Stimulated activated naive CD8-positive, alpha-beta T cell treated with anti-CD3 and anti-CD28 coated beads, Interleukin-15, amount 100 ng/mL, for 72 hours (primary cell): ENCODE results near the gene RAB11FIP4.
"Not testable (repeated sequence)": the region's sequence is repeated elsewhere in the genome, so short reads cannot be mapped to it uniquely, and the experiment has no call there.

Experiments
- ATAC-seq: fragments of 150-1000 bp; cut with Tn5 transposase; 2 replicates; pipeline ENCODE4 v1.10.0; 2021; ENCODE audit warnings: mild to moderate bottlenecking, moderate library complexity
- DNase-seq, 2 donors: peaks; one replicate each; pipeline ENCODE4 v3.0.0; 2021 to 2022
- H3K27ac Mint-ChIP-seq, 2 donors: one replicate each; pipeline ENCODE4 v1.8.0; 2022; ENCODE audit warnings: mild to moderate bottlenecking in 2 of 2, mixed read lengths in 2 of 2, moderate library complexity in 2 of 2
- H3K27me3 Mint-ChIP-seq: one replicate; pipeline ENCODE4 v1.8.0; 2022; ENCODE audit warnings: mixed read lengths
- H3K4me1 Mint-ChIP-seq: one replicate; pipeline ENCODE4 v1.8.0; 2022; ENCODE audit warnings: mild to moderate bottlenecking, mixed read lengths
- H3K4me3 Mint-ChIP-seq, 2 donors: one replicate each; pipeline ENCODE4 v1.8.0; 2022; ENCODE audit warnings: mild to moderate bottlenecking in 2 of 2, mixed read lengths in 2 of 2, moderate library complexity in 1 of 2
- H3K9me3 Mint-ChIP-seq, 2 donors: one replicate each; pipeline ENCODE4 v1.8.0; 2022; ENCODE audit warnings: mixed read lengths in 2 of 2

The RAB11FIP4 gene

DNA sequence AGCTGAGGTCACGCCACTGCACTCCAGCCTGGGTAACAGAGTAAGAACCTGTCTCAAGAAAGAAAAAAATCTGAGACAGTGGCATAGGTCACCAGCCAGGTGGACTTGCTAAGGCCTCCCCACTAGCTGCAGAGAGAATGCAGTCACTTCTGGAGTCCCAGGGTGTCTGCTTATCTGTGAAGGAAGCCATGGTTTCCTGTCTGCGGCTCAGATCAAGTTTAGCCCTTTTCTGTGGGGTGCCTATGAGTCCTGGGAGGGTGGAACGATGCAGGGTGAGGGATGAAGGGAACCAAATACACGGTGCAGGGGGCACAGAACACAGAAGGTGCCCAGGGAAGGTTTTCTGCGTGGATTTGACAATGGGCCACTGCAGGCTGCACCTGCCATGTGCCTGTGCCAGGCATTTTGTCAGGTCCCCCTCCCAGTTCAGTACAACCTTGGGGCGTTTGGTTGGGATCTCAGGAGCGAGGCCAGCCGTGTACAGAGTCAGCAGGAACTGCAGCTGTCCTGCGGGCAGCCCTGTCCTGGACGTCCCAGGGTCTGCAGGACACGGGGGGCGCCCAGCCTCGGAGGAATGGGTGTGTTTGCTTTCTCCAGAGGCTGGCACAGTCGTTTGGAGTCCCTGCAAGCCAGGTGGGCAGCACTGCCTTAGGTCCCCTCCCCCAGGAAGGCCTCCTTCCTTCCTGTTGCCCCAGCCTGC, 41.8 kb downstream of the RAB11FIP4 start:
- H3K4me3 Mint-ChIP-seq, result peak overlapping the region; percentile 8 to 18
- peaks cover 47% of the 10 kb centered on the region for H3K27me3 Mint-ChIP-seq
- H3K9me3 Mint-ChIP-seq, result no peaks in the 10 kb centered on the region
- DNase-seq (no peak), ATAC-seq (peak; percentile 74)
- H3K4me1 Mint-ChIP-seq, result peaks cover 29% of the 10 kb centered on the region
- H3K27ac Mint-ChIP-seq, result no peak overlapping the region

DNA sequence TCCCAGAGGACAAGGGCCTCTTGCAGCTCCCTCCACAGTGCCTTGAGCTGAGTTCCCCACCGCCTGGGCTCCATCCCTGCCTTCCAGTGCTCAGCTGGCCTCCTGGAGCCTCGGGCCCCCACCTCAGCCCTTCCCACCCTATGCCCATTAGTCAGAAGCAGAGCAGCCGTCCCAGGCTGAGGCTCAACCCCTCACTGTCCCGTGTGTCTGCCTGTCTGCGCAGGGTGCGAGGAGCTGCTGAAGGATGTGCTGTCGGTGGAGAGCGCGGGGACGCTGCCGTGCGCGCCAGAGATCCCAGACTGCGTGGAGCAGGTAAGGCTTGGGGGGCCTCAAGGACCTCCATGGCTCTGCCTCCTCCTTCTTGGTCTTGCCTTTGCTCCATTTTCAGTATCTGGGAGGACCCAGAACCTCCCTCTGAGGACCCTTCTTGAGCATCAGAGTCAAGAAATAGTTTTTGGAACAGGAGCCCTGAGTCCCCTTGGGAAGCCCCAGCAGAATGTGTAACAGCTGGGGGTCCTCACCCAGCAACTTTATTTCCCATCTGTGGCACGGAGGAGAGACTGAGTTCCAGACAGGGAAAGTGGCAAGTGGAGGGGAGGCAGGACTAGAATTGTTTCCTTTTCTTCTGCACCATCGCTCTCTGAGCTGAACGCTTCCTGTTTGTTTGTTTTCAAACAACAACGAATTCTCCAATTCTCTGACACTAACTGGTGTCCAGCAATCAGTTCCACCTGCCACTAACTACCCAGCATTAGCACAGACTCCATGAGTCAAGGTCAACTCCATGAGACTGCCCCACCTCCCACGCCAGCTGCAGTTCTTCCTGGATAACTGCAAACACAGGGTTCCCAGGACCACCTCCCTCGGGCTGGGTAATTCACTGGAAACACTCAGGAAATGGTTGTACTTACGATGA, 42.6 kb downstream of the RAB11FIP4 start:
- no peak for ATAC-seq

GRCh38 chr17:31434727-31435050, 43.2 kb downstream of the RAB11FIP4 start:
- H3K27ac Mint-ChIP-seq, result no peak overlapping the region
- H3K4me3 Mint-ChIP-seq, result no peak overlapping the region
- ATAC-seq (no peak), DNase-seq (no peak)
- peaks cover 29% of the 10 kb centered on the region for H3K4me1 Mint-ChIP-seq
- no peaks in the 10 kb centered on the region for H3K9me3 Mint-ChIP-seq
- H3K27me3 Mint-ChIP-seq, result peaks cover 46% of the 10 kb centered on the region

More for the DNA sequence above, 42.6 kb downstream of the RAB11FIP4 start:
- H3K4me1 Mint-ChIP-seq, result peaks cover 29% of the 10 kb centered on the region
- no peak overlapping the region for H3K4me3 Mint-ChIP-seq
- no peak for DNase-seq
- H3K27ac Mint-ChIP-seq, result peak overlapping the region in 1 of 2 donors; percentile 37
- no peaks in the 10 kb centered on the region for H3K9me3 Mint-ChIP-seq
- peaks cover 47% of the 10 kb centered on the region for H3K27me3 Mint-ChIP-seq

DNA sequence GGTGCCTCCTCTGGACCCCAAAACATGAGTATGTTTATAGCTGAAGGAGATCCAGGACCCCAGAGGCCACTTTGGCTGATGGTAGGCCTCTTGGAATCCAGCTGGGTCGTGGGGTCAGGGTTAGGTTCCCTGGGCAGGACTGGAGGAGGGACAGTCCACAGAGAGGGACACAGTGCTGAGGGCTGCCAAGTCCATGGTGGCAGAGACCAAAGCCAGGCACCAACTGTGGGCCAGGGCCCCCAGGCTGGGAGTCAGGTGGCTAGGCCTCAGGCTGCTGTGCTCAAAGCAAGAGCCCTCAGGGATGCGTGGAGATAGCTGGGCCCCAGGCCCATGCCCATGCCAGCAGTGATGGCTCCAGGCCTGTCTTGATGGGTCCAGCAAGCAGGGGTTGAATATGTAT, 44.1 kb downstream of the RAB11FIP4 start:
- no peaks in the 10 kb centered on the region for H3K9me3 Mint-ChIP-seq
- H3K27ac Mint-ChIP-seq, result no peak overlapping the region
- H3K27me3 Mint-ChIP-seq, result peaks cover 37% of the 10 kb centered on the region

DNA sequence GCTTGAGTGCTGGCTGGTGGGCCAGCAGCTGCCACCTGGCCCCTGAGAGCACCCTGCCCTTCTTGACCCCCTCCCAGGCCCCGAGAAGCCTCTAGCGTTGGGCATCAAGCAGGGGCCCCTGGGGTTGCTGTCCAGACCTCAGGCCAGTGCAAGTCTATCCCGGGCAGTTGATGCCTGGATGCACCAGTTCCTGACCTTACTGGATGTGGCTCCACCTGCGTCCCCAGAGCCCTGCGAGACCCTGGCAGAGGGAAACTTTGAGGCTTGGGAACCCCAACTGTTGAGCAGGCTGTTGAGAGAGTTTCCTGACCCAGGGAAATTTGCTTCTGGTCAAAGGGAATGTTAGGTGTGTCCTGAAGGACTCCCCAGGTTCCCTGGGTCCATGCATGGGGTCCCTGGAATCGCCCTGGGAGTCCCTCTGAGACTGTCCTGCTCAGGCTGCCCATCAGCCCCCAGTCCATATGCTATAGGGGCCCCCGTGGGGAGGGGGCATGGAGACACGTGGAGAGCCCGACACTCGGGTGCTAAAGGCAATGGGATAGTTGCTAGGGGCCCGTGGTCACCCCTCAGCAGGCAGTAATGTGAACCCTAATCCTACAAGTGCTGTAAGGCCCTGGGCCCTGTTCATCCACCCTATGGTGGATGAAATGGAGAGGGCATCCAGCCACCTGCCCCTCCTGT, 46.4 kb downstream of the RAB11FIP4 start:
- DNase-seq (no peak), ATAC-seq (no peak)
- Mint-ChIP-seq H3K9me3 (no peaks in the 10 kb centered on the region), H3K4me1 (peaks cover 22% of the 10 kb centered on the region), H3K27ac (no peak overlapping the region), H3K4me3 (no peak overlapping the region), H3K27me3 (peaks cover 20% of the 10 kb centered on the region)

More for the DNA sequence above, 44.1 kb downstream of the RAB11FIP4 start:
- DNase-seq, result no peak
- Mint-ChIP-seq H3K4me3 (no peak overlapping the region), H3K4me1 (peaks cover 29% of the 10 kb centered on the region)
- no peak for ATAC-seq

GRCh38 chr17:31439716-31440115, 48.2 kb downstream of the RAB11FIP4 start:
- H3K27me3 Mint-ChIP-seq, result peaks cover 2% of the 10 kb centered on the region
- peaks cover 7% of the 10 kb centered on the region for H3K4me1 Mint-ChIP-seq
- ATAC-seq, result no peak
- H3K27ac Mint-ChIP-seq, result no peak overlapping the region
- no peaks in the 10 kb centered on the region for H3K9me3 Mint-ChIP-seq
- H3K4me3 Mint-ChIP-seq, result no peak overlapping the region
- no peak for DNase-seq

- DNase-seq (no peak), ATAC-seq (no peak)
- H3K9me3 Mint-ChIP-seq, result no peaks in the 10 kb centered on the region
- peaks cover 3% of the 10 kb centered on the region for H3K4me1 Mint-ChIP-seq
- no peak overlapping the region for H3K27ac Mint-ChIP-seq
- no peak overlapping the region for H3K4me3 Mint-ChIP-seq
- no peaks in the 10 kb centered on the region for H3K27me3 Mint-ChIP-seq
Measured at GRCh38 chr17:31442276-31442675, 50.8 kb downstream of the RAB11FIP4 start.

DNA sequence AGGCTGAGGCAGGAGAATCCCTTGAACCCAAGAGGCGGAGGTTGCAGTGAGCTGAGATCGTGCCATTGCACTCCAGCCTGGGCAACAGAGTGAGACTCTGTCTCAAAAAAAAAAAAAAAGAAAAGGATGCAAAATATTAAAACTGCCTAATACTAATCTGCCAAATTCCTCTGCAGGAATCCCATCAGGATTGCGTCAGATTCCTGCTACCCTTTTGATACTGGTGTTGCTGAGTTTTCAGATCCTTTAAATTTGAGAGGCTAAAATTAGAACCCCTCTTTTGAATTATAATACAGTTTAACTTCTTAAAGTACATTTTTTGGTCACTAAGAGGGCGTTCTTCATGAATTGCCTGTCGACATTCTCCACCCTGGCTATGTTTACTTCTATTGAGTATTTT, 51.4 kb downstream of the RAB11FIP4 start:
- H3K4me1 Mint-ChIP-seq, ATAC-seq, H3K27me3 Mint-ChIP-seq, H3K9me3 Mint-ChIP-seq, DNase-seq, H3K4me3 Mint-ChIP-seq, H3K27ac Mint-ChIP-seq: not testable (repeated sequence)

- no peak for ATAC-seq
- Mint-ChIP-seq H3K27ac (peak overlapping the region in 1 of 2 donors; percentile 29), H3K4me1 (no peaks in the 10 kb centered on the region), H3K4me3 (no peak overlapping the region), H3K27me3 (no peaks in the 10 kb centered on the region), H3K9me3 (no peaks in the 10 kb centered on the region)
- no peak for DNase-seq
Measured at GRCh38 chr17:31443386-31443785, 51.9 kb downstream of the RAB11FIP4 start.

GRCh38 chr17:31444026-31444425, 52.6 kb downstream of the RAB11FIP4 start:
- ATAC-seq, result no peak
- no peak overlapping the region for H3K27ac Mint-ChIP-seq
- no peaks in the 10 kb centered on the region for H3K27me3 Mint-ChIP-seq
- DNase-seq, result no peak
- H3K4me1 Mint-ChIP-seq, result no peaks in the 10 kb centered on the region
- H3K9me3 Mint-ChIP-seq, result no peaks in the 10 kb centered on the region
- no peak overlapping the region for H3K4me3 Mint-ChIP-seq

GRCh38 chr17:31446195-31446967, 54.9 kb downstream of the RAB11FIP4 start:
- H3K4me3 Mint-ChIP-seq, result no peak overlapping the region
- peak overlapping the region in 1 of 2 donors; percentile 17 for H3K27ac Mint-ChIP-seq
- peaks cover under 1% of the 10 kb centered on the region for H3K4me1 Mint-ChIP-seq
- ATAC-seq, result no peak
- no peaks in the 10 kb centered on the region for H3K9me3 Mint-ChIP-seq
- no peak for DNase-seq
- no peaks in the 10 kb centered on the region for H3K27me3 Mint-ChIP-seq

- H3K9me3 Mint-ChIP-seq, result no peaks in the 10 kb centered on the region
- no peaks in the 10 kb centered on the region for H3K27me3 Mint-ChIP-seq
- ATAC-seq, result no peak
- H3K27ac Mint-ChIP-seq, result no peak overlapping the region
- no peak overlapping the region for H3K4me3 Mint-ChIP-seq
- DNase-seq, result no peak
- H3K4me1 Mint-ChIP-seq, result peaks cover 7% of the 10 kb centered on the region
Measured at GRCh38 chr17:31448467-31449077, 57.1 kb downstream of the RAB11FIP4 start.

- Mint-ChIP-seq H3K4me3 (no peak overlapping the region), H3K4me1 (peaks cover 7% of the 10 kb centered on the region), H3K9me3 (no peaks in the 10 kb centered on the region), H3K27ac (peak overlapping the region in 1 of 2 donors; percentile 73), H3K27me3 (no peaks in the 10 kb centered on the region)
- ATAC-seq (no peak), DNase-seq (no peak)
Measured at GRCh38 chr17:31449111-31449510, 57.6 kb downstream of the RAB11FIP4 start.

DNA sequence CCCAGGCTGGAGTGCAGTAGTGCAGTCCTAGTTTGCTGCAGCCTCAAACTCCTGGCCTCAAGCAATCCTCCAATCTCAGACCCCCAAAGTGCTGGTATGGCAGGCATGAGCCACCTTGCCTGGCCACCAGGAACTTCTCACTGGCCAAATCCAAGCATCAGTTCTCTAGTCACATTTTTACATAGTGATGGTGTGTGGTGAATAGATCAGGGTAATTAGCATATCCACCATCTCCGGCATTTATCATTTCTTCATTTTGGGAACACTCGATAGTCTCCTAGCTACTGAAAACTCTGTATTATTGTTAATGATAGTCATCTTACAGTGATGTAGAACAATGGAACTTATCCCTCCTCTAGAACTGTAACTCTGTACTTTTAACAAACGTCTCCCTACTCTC, 58.3 kb downstream of the RAB11FIP4 start:
- Mint-ChIP-seq H3K4me1 (peaks cover 7% of the 10 kb centered on the region), H3K9me3 (no peaks in the 10 kb centered on the region), H3K27ac (no peak overlapping the region), H3K27me3 (no peaks in the 10 kb centered on the region), H3K4me3 (no peak overlapping the region)
- ATAC-seq (no peak), DNase-seq (no peak)

DNA sequence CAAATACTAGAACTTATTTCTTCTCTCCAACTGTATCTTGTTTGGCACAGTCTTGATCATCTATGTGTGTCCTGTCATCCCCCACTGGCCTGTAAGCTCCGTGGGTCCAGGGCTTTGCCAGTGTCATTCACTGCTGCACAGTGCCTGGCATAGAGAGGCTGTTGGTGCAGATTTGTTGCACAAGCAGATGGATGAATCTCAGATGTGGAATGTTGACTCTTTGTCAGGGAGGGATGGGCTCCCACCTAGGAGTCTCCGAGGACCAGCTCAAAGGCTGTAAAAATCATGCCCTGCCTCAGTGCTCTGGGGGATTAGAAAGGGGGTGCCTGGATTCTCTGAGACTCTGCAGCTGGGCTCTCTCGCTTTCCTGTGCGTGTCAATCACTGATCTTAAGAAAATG, 60.6 kb downstream of the RAB11FIP4 start:
- no peaks in the 10 kb centered on the region for H3K27me3 Mint-ChIP-seq
- H3K4me3 Mint-ChIP-seq, result no peak overlapping the region

More for the DNA sequence above, 60.6 kb downstream of the RAB11FIP4 start:
- H3K27ac Mint-ChIP-seq, result no peak overlapping the region
- ATAC-seq (no peak), DNase-seq (no peak)
- H3K4me1 Mint-ChIP-seq, result peaks cover 7% of the 10 kb centered on the region
- H3K9me3 Mint-ChIP-seq, result no peaks in the 10 kb centered on the region
